Upper lobe of left lung (tissue), 6 donors: ENCODE measurements around the gene GLIPR1L1. TPM values are rescaled to one million over a fixed set of nuclear protein-coding genes. Genes with fewer than 3 reads are reported as not detected.

Experiments used
- ATAC-seq, 2 donors: fragments of 200-7000 bp; cut with Tn5 transposase; one replicate each; pipeline ENCODE4 v1.9.1; 2022; ENCODE audit warnings: mild to moderate bottlenecking in 2 of 2, moderate library complexity in 2 of 2; ENCODE audit not compliant: low FRiP score in 2 of 2
- DNase-seq, 2 donors: peaks; one replicate each; pipeline ENCODE4 v3.0.0-alpha.2; 2019 to 2020
- H3K27ac ChIP-seq, 4 donors: fragments of 200-600 bp; sonication (generic); one replicate each; pipeline ENCODE4 v1.5.1; 2016 to 2019
- H3K27me3 ChIP-seq, 4 donors: fragments of 200-600 bp; sonication (generic); one replicate each; pipeline ENCODE4 v1.5.1; 2017 to 2019
- H3K36me3 ChIP-seq, 4 donors: fragments of 200-600 bp; sonication (generic); one replicate each; pipeline ENCODE4 v1.5.1; 2016 to 2019
- H3K4me1 ChIP-seq, 4 donors: fragments of 200-600 bp; sonication (generic); one replicate each; pipeline ENCODE4 v1.5.1; 2018 to 2019
- H3K4me3 ChIP-seq, 4 donors: fragments of 200-600 bp; sonication (generic); one replicate each; pipeline ENCODE4 v1.5.1; 2017 to 2019; ENCODE audit warnings: mild to moderate bottlenecking in 2 of 4, moderate library complexity in 1 of 4
- H3K9me3 ChIP-seq, 4 donors: fragments of 200-600 bp; sonication (generic); one replicate each; pipeline ENCODE4 v1.5.1; 2018 to 2019
- CTCF ChIP-seq, 6 experiments: fragments of 450-650 bp in 4 of 6; fragments of 200-600 bp in 2 of 6; sonication (generic) in 2 of 6; IDR thresholded peaks; one replicate each; pipeline ENCODE4 v1.5.1; 2016 to 2019; ENCODE audit warnings: antibody characterized with exemption in 6 of 6
- EP300 ChIP-seq, 4 donors: sonication (generic); formaldehyde crosslinking; IDR thresholded peaks; one replicate each; pipeline ENCODE4 v1.5.1; 2017; ENCODE audit warnings: antibody characterized with exemption in 4 of 4, control low read depth in 2 of 4
- POLR2A ChIP-seq, 4 donors: fragments of 450-650 bp; IDR thresholded peaks; one replicate each; pipeline ENCODE4 v1.5.1; 2016 to 2017; ENCODE audit warnings: antibody characterized with exemption in 4 of 4, mild to moderate bottlenecking in 2 of 4
- POLR2AphosphoS5 ChIP-seq, 2 donors: sonication (generic); formaldehyde crosslinking; IDR thresholded peaks; one replicate each; pipeline ENCODE4 v1.5.1; 2017; ENCODE audit warnings: antibody characterized with exemption in 2 of 2
- WGBS, 2 donors: methylation state at CpG; one replicate each; pipeline ENCODE4 v1.1.5; 2017 to 2018; 5-methylcytosine and 5-hydroxymethylcytosine counted together
- total RNA-seq, 6 donors: library from RNA; depleted of rRNA in 4 of 6; stranded (reverse); fragments of >200 nt in 4 of 6; gene quantifications; one replicate each; pipeline versions ENCODE4 v1.1.0 to v1.2.1, GENCODE V29; 2016 to 2021
- donor health status: DM: no; HTN: no; CAD: no; lungs with moderate emphysema.
- donor health status: DM: no; HTN: yes; CAD: no; lungs with severe emphysema.

GLIPR1L1 gene
- total RNA-seq, 6 donors from 2014 or later, result not detected

- H3K27me3 ChIP-seq, result no peaks in the 10 kb centered on the region
- DNase-seq, result no peak
- TF ChIP-seq CTCF (IDR thresholded peaks at IDR 0.05), result no peak
- TF ChIP-seq POLR2AphosphoS5 (IDR thresholded peaks at IDR 0.05), result no peak
- no peak for TF ChIP-seq EP300 (IDR thresholded peaks at IDR 0.05)
- H3K4me1 ChIP-seq, result no peaks in the 10 kb centered on the region
- no peak for ATAC-seq
- H3K36me3 ChIP-seq, result no peaks in the 10 kb centered on the region
- H3K27ac ChIP-seq, result no peak overlapping the region
- H3K4me3 ChIP-seq, result no peak overlapping the region
- H3K9me3 ChIP-seq, result no peaks in the 10 kb centered on the region
- WGBS, 2 donors, result 60 to 97% methylated on average over 3 of the region's 3 CpGs
Measured at GRCh38 chr12:75323663-75324062, 10.8 kb upstream of the GLIPR1L1 start.

GRCh38 chr12:75327642-75328041 lies 6.8 kb upstream of the GLIPR1L1 start:
- no peaks in the 10 kb centered on the region for H3K9me3 ChIP-seq
- no peaks in the 10 kb centered on the region for H3K27me3 ChIP-seq
- ATAC-seq, result no peak
- DNase-seq, result no peak
- no peak for TF ChIP-seq CTCF (IDR thresholded peaks at IDR 0.05)
- no peaks in the 10 kb centered on the region for H3K36me3 ChIP-seq
- WGBS, 2 donors, result 90 to 91% methylated on average over 1 of the region's 1 CpG
- H3K27ac ChIP-seq, result no peak overlapping the region
- no peak overlapping the region for H3K4me3 ChIP-seq
- H3K4me1 ChIP-seq, result peaks cover 3 to 7% (median 5%) of the 10 kb centered on the region in 4 donors

DNA sequence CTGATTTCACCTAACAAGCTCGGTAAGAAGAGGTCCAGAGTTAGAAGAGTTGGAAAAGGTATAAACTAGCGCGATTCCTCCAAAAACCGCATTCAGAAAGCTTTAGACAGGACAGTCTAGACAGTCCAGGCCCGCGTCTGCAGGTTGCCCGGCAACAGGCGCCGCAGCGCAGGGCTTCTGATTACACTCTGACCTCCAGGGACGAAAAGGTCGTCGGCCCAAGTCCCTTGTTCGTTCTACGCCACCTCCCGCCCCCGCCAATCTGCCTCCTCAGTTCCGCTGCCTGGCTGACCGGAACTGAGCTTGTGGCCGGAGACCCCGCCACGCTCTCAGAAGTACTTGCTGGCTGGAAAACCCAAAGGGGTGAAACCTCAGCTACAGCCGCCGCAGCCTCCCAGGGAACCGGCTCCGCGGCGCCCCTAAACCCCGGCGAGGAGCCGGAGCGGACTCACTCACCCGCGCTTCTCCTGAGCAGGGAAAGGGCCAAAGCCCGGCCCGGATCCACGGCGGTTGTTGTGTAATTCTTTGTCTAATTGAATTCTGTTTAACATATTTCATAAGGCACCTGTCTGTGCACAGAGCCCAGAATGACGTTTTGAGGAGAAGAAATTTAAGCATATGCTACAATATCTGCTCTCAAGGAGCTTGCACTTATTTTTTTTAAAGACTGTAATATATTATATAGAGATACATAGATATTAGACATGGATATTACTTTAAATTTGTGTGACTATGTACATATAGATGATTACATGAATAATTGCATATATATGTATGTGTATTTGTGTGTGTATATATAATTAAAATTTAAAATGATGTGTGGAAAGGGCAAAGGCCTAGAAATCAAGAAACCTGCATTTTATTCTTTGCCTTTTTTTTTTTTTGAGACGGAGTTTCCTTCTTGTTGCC lies 4.3 kb upstream of the GLIPR1L1 start, which contains the start of gene CAPS2:
TSS of gene CAPS2 (minus strand) at position 407 of the 909 bp plus-strand sequence. CDS start 3,826 bp downstream, outside the sequence.
- H3K4me3 ChIP-seq, result peak within 1 kb of the TSS; percentile 25 to 67 (median 52)
- H3K27ac ChIP-seq, result peak within 1 kb of the TSS; percentile 47 to 68 (median 50)
- no peaks in the 10 kb centered on the region for H3K36me3 ChIP-seq
- TF ChIP-seq CTCF (IDR thresholded peaks at IDR 0.05) (peak in 1 of 6 experiments; percentile 18), EP300 (IDR thresholded peaks at IDR 0.05) (peak in 1 of 4 donors; percentile 4), POLR2AphosphoS5 (IDR thresholded peaks at IDR 0.05) (peak; percentile 18 to 56), POLR2A (IDR thresholded peaks at IDR 0.05) (peak in 1 of 4 donors; percentile 27)
- peak; percentile 95 to 97 for ATAC-seq
- H3K27me3 ChIP-seq, result no peaks in the 10 kb centered on the region
- DNase-seq, result peak; percentile 82 to 95
- H3K9me3 ChIP-seq, result no peaks in the 10 kb centered on the region
- H3K4me1 ChIP-seq, result peaks cover 7 to 14% (median 8%) of the 10 kb centered on the region in 4 donors
- WGBS, 2 donors, result 4 to 5% methylated on average over 27 to 34 of the region's 40 CpGs

DNA sequence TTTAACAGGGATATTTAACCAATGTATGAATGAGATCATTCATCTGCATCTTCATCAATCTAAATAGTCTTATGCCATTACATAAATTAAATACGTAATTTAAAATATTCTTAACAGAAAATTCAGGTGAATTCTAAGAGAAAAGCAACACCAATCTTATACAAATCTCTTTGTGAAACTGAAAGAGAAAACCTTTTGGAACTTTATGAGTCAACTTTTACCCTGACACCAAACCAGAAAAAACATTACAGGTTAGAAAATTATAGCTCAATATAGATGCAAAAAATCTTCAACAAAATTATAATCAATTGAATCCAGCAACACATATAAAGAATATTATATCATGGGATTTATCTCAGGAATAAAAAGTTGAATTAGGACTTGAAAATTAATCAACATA lies 3.4 kb downstream of the GLIPR1L1 start:
- Histone ChIP-seq H3K27ac (no peak overlapping the region), H3K27me3 (no peaks in the 10 kb centered on the region), H3K36me3 (no peaks in the 10 kb centered on the region), H3K9me3 (no peaks in the 10 kb centered on the region), H3K4me3 (no peak overlapping the region), H3K4me1 (peaks cover 0 to 8% (median 5%) of the 10 kb centered on the region in 4 donors)
- TF ChIP-seq CTCF (IDR thresholded peaks at IDR 0.05) (no peak), POLR2A (IDR thresholded peaks at IDR 0.05) (no peak), POLR2AphosphoS5 (IDR thresholded peaks at IDR 0.05) (no peak)
- ATAC-seq (no peak), DNase-seq (no peak)
- WGBS, 2 donors, result 88 to 93% methylated on average over 1 of the region's 1 CpG
